GM12891 (cell line): ENCODE results near the gene ARHGEF17.

Source experiments
- POLR2A ChIP-seq: IDR thresholded peaks from 2 replicates; pipeline ENCODE4 v1.6.1; 2011; ENCODE audit warnings: low read depth, low read length, control low read depth
- POLR2AphosphoS5 ChIP-seq: IDR thresholded peaks from 2 replicates; pipeline ENCODE4 v1.6.1; 2011; ENCODE audit warnings: low read depth, low read length, control low read depth
- SPI1 ChIP-seq: IDR thresholded peaks from 2 replicates; pipeline ENCODE4 v1.6.1; 2011; ENCODE audit warnings: low read depth, low read length, control low read depth
- TAF1 ChIP-seq: IDR thresholded peaks from 2 replicates; pipeline ENCODE4 v1.6.1; 2011; ENCODE audit warnings: low read depth, low read length, control low read depth

GRCh38 chr11:73259406-73260126 lies 48.5 kb upstream of the ARHGEF17 start:
- TF ChIP-seq POLR2A, result no peak
- TF ChIP-seq POLR2AphosphoS5, result no peak
- no peak for TF ChIP-seq TAF1
- no peak for TF ChIP-seq SPI1
